HUES64 (cell line): ENCODE results near the gene MED29.

Experiments used
- H3K27ac ChIP-seq: 2 replicates; pipeline ENCODE4 v1.7.0; 2013; ENCODE audit warnings: low read depth, low read length, inconsistent platforms
- H3K27me3 ChIP-seq: 2 replicates; pipeline ENCODE4 v1.6.1; 2013; ENCODE audit warnings: mild to moderate bottlenecking, low read length; ENCODE audit not compliant: insufficient read depth
- H3K36me3 ChIP-seq: 2 replicates; pipeline ENCODE4 v1.6.1; 2013; ENCODE audit warnings: mild to moderate bottlenecking, low read length; ENCODE audit not compliant: insufficient read depth
- H3K4me1 ChIP-seq: 2 replicates; pipeline ENCODE4 v1.6.1; 2013; ENCODE audit warnings: mild to moderate bottlenecking, low read length, moderate library complexity; ENCODE audit not compliant: insufficient read depth
- H3K4me3 ChIP-seq: 2 replicates; pipeline ENCODE4 v1.5.1; 2013; ENCODE audit warnings: mild to moderate bottlenecking, low read length, moderate library complexity
- H3K9ac ChIP-seq: 2 replicates; pipeline ENCODE4 v1.6.1; 2013; ENCODE audit warnings: mild to moderate bottlenecking, low read depth, low read length
- H3K9me3 ChIP-seq: 2 replicates; pipeline ENCODE4 v1.6.1; 2013; ENCODE audit warnings: low read depth, low read length; ENCODE audit not compliant: insufficient read depth
- WGBS: fragments of 150-250, 120-280 bp; methylation state at CpG from one replicate; pipeline ENCODE4 v1.1.7; 2013; ENCODE audit warnings: missing lambda C conversion rate; 5-methylcytosine and 5-hydroxymethylcytosine counted together

The MED29 gene

GRCh38 chr19:39408392-39409207 lies 17.4 kb downstream of the MED29 start:
- Histone ChIP-seq H3K4me1 (peaks cover 33% of the 10 kb centered on the region), H3K27me3 (no peaks in the 10 kb centered on the region), H3K9me3 (no peaks in the 10 kb centered on the region), H3K27ac (peak overlapping the region; percentile 48; the same call in 1 of the 2 replicates), H3K36me3 (no peaks in the 10 kb centered on the region), H3K4me3 (peak overlapping the region; percentile 87), H3K9ac (no peak overlapping the region)
- 86% methylated on average over 16 of the region's 20 CpGs for WGBS

- H3K4me3 ChIP-seq: peak overlapping the region; percentile 87
- peaks cover 35% of the 10 kb centered on the region for H3K4me1 ChIP-seq
- under 1% methylated on average over 49 of the region's 52 CpGs for WGBS
Measured at GRCh38 chr19:39409208-39410016, 18.2 kb downstream of the MED29 start.

GRCh38 chr19:39410017-39410830 lies 19.0 kb downstream of the MED29 start:
- H3K9me3 ChIP-seq: no peaks in the 10 kb centered on the region
- H3K4me3 ChIP-seq: peak overlapping the region; percentile 87
- H3K9ac ChIP-seq: peak overlapping the region; percentile 90
- no peaks in the 10 kb centered on the region for H3K36me3 ChIP-seq
- H3K27me3 ChIP-seq: no peaks in the 10 kb centered on the region
- H3K27ac ChIP-seq: peak overlapping the region; percentile 97
- peaks cover 36% of the 10 kb centered on the region for H3K4me1 ChIP-seq
- 2% methylated on average over 35 of the region's 35 CpGs for WGBS

More at GRCh38 chr19:39409208-39410016, 18.2 kb downstream of the MED29 start:
- Histone ChIP-seq H3K9ac (peak overlapping the region; percentile 90), H3K36me3 (no peaks in the 10 kb centered on the region), H3K27ac (peak overlapping the region; percentile 97), H3K9me3 (no peaks in the 10 kb centered on the region), H3K27me3 (no peaks in the 10 kb centered on the region)

GRCh38 chr19:39410831-39411080 lies 19.6 kb downstream of the MED29 start:
- H3K36me3 ChIP-seq: peaks cover under 1% of the 10 kb centered on the region; the same call in 1 of the 2 replicates
- H3K9me3 ChIP-seq: no peaks in the 10 kb centered on the region
- H3K27ac ChIP-seq: peak overlapping the region; percentile 97; the same call in 1 of the 2 replicates
- peak overlapping the region; percentile 90; the same call in 1 of the 2 replicates for H3K9ac ChIP-seq
- WGBS: 74% methylated on average over 1 of the region's 1 CpG
- peak overlapping the region; percentile 87 for H3K4me3 ChIP-seq
- peaks cover 33% of the 10 kb centered on the region for H3K4me1 ChIP-seq
- H3K27me3 ChIP-seq: no peaks in the 10 kb centered on the region

GRCh38 chr19:39411081-39411831 lies 20.1 kb downstream of the MED29 start:
- no peaks in the 10 kb centered on the region for H3K27me3 ChIP-seq
- H3K4me3 ChIP-seq: peak overlapping the region; percentile 87
- H3K27ac ChIP-seq: peak overlapping the region; percentile 65; the same call in 1 of the 2 replicates
- 38% methylated on average over 8 of the region's 9 CpGs for WGBS
- peaks cover 5% of the 10 kb centered on the region; the same call in 1 of the 2 replicates for H3K36me3 ChIP-seq
- H3K9me3 ChIP-seq: no peaks in the 10 kb centered on the region
- peaks cover 28% of the 10 kb centered on the region for H3K4me1 ChIP-seq
- H3K9ac ChIP-seq: no peak overlapping the region

GRCh38 chr19:39411832-39412099 lies 20.6 kb downstream of the MED29 start:
- Histone ChIP-seq H3K4me1 (peaks cover 28% of the 10 kb centered on the region), H3K9ac (no peak overlapping the region; the same call in 1 of the 2 replicates), H3K9me3 (no peaks in the 10 kb centered on the region), H3K4me3 (peak overlapping the region; percentile 87), H3K27ac (peak overlapping the region; percentile 65; the same call in 1 of the 2 replicates), H3K36me3 (peaks cover 10% of the 10 kb centered on the region), H3K27me3 (no peaks in the 10 kb centered on the region)
- 5% methylated on average over 7 of the region's 7 CpGs for WGBS

GRCh38 chr19:39412100-39412866 lies 21.1 kb downstream of the MED29 start, which contains the start of gene PLEKHG2:
TSS of gene PLEKHG2 (plus strand) at chr19:39412669. CDS start at chr19:39414087, 1,418 bp downstream.
- Histone ChIP-seq H3K27me3 (no peaks in the 10 kb centered on the region), H3K4me1 (peaks cover 28% of the 10 kb centered on the region), H3K9ac (peak within 1 kb of the TSS; percentile 95), H3K27ac (peak within 1 kb of the TSS; percentile 99), H3K36me3 (peaks cover 15% of the 10 kb centered on the region), H3K4me3 (peak within 1 kb of the TSS; percentile 99), H3K9me3 (no peaks in the 10 kb centered on the region)
- WGBS: under 1% methylated on average over 60 of the region's 60 CpGs

- Histone ChIP-seq H3K27me3 (no peaks in the 10 kb centered on the region), H3K9me3 (no peaks in the 10 kb centered on the region), H3K36me3 (peaks cover 20% of the 10 kb centered on the region), H3K9ac (peak overlapping the region; percentile 95), H3K27ac (peak overlapping the region; percentile 99), H3K4me1 (peaks cover 28% of the 10 kb centered on the region), H3K4me3 (peak overlapping the region; percentile 99)
- 0% methylated on average over 24 of the region's 24 CpGs for WGBS
Measured at GRCh38 chr19:39412867-39413271, 21.7 kb downstream of the MED29 start.

GRCh38 chr19:39413272-39413910 lies 22.2 kb downstream of the MED29 start:
- H3K9ac ChIP-seq: peak overlapping the region; percentile 95
- H3K27me3 ChIP-seq: no peaks in the 10 kb centered on the region
- no peaks in the 10 kb centered on the region for H3K9me3 ChIP-seq
- H3K27ac ChIP-seq: peak overlapping the region; percentile 99
- peaks cover 28% of the 10 kb centered on the region for H3K4me1 ChIP-seq
- WGBS: under 1% methylated on average over 54 of the region's 54 CpGs
- peaks cover 24% of the 10 kb centered on the region for H3K36me3 ChIP-seq
- peak overlapping the region; percentile 99 for H3K4me3 ChIP-seq
